ENCODE results near the gene STAT3.

The STAT3 gene

GRCh38 chr17:42388381-42389134 lies at the start of gene STAT3:
STAT3 (minus strand) TSS chr17:42388442; CDS start chr17:42348516, 39,926 bp downstream.
- Histone ChIP-seq H3K9ac (peak within 1 kb of the TSS; percentile 78), H4K20me1 (peaks cover 41% of the 10 kb centered on the region), H3K4me1 (peaks cover 23% of the 10 kb centered on the region), H3K27me3 (peaks cover 15% of the 10 kb centered on the region; the same call in 1 of the 2 replicates), H3K36me3 (no peaks in the 10 kb centered on the region), H3K27ac (peak within 1 kb of the TSS; percentile 70), H3K9me3 (no peaks in the 10 kb centered on the region), H3K4me2 (peak within 1 kb of the TSS; percentile 94), H3K4me3 (peak within 1 kb of the TSS; percentile 84)
- TF ChIP-seq Cebpa-rat (IDR thresholded peaks at IDR 0.05), result no peak

DNA sequence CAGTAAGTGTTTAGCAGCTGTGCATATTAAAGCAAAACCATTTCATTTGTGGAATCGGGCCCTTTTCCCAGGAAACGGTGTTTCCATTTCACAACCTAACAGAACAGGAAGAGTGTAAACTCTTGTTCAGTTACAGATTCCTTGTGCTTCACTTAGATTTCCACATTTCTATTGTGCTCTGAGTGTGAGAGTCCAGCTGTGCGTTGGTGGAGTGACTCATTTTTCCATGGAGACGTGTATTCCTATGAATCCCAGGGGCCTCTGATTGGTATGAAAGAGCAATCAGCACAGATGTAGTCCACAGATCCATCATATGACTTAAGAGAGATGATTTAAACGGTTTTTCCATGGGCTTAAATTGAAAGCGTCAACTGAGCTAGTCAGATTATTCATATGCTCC lies 48.1 kb upstream of the STAT3 start:
- Histone ChIP-seq H3K27me3 (no peaks in the 10 kb centered on the region), H4K20me1 (no peaks in the 10 kb centered on the region), H3K36me3 (no peaks in the 10 kb centered on the region), H3K9ac (no peak overlapping the region), H3K4me1 (peaks cover 7% of the 10 kb centered on the region), H3K27ac (no peak overlapping the region), H3K4me3 (no peak overlapping the region), H3K9me3 (no peaks in the 10 kb centered on the region), H3K4me2 (no peak overlapping the region)
- TF ChIP-seq Cebpa-rat (IDR thresholded peaks at IDR 0.05), result no peak

DNA sequence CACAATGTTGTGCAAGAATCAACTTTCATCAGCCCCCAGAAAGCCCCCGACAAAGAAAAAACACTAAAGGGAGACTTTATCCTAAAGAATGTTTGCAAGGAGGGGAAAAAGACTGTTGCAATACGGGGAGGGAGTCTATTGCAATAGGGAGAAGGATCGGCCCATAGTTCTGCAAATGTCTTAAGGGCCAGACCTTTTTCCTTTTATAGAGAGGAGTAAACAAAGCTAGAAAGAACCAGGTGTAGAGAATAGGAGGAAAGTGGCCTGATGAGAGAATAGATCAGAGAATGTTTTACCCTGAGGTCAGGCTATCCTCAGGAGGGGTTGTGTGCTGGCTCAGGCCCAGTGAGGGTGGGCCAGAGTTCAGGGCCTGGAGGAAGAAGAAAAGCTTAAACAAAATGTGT lies 43.5 kb upstream of the STAT3 start:
- H4K20me1 ChIP-seq, result no peaks in the 10 kb centered on the region
- TF ChIP-seq Cebpa-rat (IDR thresholded peaks at IDR 0.05), result no peak
- H3K36me3 ChIP-seq, result no peaks in the 10 kb centered on the region
- no peaks in the 10 kb centered on the region for H3K9me3 ChIP-seq
- no peak overlapping the region for H3K4me2 ChIP-seq
- no peaks in the 10 kb centered on the region for H3K27me3 ChIP-seq
- no peak overlapping the region for H3K4me3 ChIP-seq
- peaks cover 10% of the 10 kb centered on the region; the same call in 1 of the 2 replicates for H3K4me1 ChIP-seq
- H3K9ac ChIP-seq, result no peak overlapping the region
- H3K27ac ChIP-seq, result no peak overlapping the region

- no peaks in the 10 kb centered on the region for H4K20me1 ChIP-seq
- TF ChIP-seq Cebpa-rat (IDR thresholded peaks at IDR 0.05), result no peak
- no peak overlapping the region for H3K27ac ChIP-seq
These were observed 41.6 kb upstream of the STAT3 start for GRCh38 chr17:42429726-42430447.

DNA sequence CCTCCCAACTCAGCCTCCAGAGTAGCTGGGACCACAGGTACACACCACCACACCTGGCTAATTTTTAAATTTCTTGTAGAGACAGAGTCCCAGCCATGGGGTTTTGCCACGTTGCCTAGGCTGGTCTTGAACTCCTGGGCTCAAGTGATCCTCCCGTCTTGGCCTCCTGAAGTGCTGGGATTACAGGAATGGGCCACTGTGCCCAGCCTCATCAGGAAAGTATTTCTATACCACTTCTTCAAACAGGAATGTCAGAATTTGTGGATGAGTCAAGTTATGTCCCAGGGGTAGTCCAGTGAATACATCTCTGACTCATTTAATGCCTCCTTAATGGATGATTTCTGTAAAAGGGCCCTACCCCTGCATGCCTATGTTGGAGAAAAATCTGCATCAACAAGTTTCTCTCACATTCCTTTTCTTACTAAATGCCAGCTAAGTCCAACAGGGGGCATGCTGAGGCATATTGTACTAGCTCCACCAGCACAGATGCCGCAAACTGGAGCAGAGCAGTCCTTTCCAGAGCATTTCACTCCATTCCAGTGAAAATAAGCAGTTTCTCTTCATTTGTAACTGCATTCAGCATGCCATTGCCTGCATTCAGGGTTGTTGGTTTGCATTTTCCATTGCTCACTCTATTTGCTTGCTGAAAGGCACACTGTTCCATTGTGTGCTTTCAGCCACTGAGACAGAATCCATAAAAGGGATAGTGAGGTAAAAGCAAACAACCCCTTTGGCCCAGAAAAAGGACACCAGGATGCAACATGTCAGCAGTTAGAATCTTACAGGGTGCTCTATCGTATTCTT lies 40.1 kb upstream of the STAT3 start:
- no peaks in the 10 kb centered on the region for H3K9me3 ChIP-seq
- H3K27me3 ChIP-seq, result peaks cover 26% of the 10 kb centered on the region
- H3K4me2 ChIP-seq, result no peak overlapping the region
- no peak for TF ChIP-seq Cebpa-rat (IDR thresholded peaks at IDR 0.05)
- no peaks in the 10 kb centered on the region for H3K36me3 ChIP-seq
- H3K4me3 ChIP-seq, result no peak overlapping the region
- no peak overlapping the region for H3K27ac ChIP-seq
- no peak overlapping the region for H3K9ac ChIP-seq
- peaks cover under 1% of the 10 kb centered on the region; the same call in 1 of the 2 replicates for H4K20me1 ChIP-seq
- H3K4me1 ChIP-seq, result peaks cover 10% of the 10 kb centered on the region; the same call in 1 of the 2 replicates

More at GRCh38 chr17:42429726-42430447, 41.6 kb upstream of the STAT3 start:
- Histone ChIP-seq H3K27me3 (peaks cover 11% of the 10 kb centered on the region), H3K4me3 (no peak overlapping the region), H3K36me3 (no peaks in the 10 kb centered on the region), H3K9ac (no peak overlapping the region), H3K9me3 (no peaks in the 10 kb centered on the region), H3K4me2 (peak overlapping the region; percentile 10; the same call in 1 of the 2 replicates), H3K4me1 (peaks cover 10% of the 10 kb centered on the region; the same call in 1 of the 2 replicates)

GRCh38 chr17:42424991-42425610 lies 36.9 kb upstream of the STAT3 start:
- H3K27ac ChIP-seq, result no peak overlapping the region
- no peaks in the 10 kb centered on the region for H3K36me3 ChIP-seq
- no peaks in the 10 kb centered on the region for H3K9me3 ChIP-seq
- H3K4me1 ChIP-seq, result 0 out of 2 replicates have a peak, but pooled peaks cover 3% of the 10 kb centered on the region
- H3K4me3 ChIP-seq, result no peak overlapping the region
- peaks cover 59% of the 10 kb centered on the region for H3K27me3 ChIP-seq
- peaks cover 17% of the 10 kb centered on the region; the same call in 1 of the 2 replicates for H4K20me1 ChIP-seq
- no peak overlapping the region for H3K9ac ChIP-seq
- H3K4me2 ChIP-seq, result no peak overlapping the region
- no peak for TF ChIP-seq Cebpa-rat (IDR thresholded peaks at IDR 0.05)

DNA sequence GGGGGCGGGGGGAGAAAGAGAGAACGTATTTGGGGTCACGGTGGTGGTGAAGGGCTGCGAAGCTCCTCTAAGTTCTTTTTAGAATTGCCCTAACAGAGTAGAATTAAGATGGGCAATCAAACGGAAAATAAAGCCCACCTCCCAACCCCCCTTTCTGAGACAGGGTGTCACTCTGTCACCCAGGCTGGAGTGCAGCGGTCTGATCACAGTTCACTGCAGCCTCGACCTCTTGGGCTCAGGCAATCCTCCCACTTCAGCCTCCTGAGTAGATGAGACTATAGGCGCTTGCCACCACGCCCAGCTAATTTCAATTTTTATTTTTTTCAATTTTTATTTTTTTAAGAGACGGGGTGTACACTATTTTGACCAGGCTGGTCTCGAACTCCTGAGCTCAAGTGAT lies 35.5 kb upstream of the STAT3 start:
- Histone ChIP-seq H3K9ac (no peak overlapping the region), H4K20me1 (peaks cover 17% of the 10 kb centered on the region; the same call in 1 of the 2 replicates), H3K4me1 (no peaks in the 10 kb centered on the region), H3K27ac (no peak overlapping the region), H3K4me2 (no peak overlapping the region), H3K9me3 (no peaks in the 10 kb centered on the region), H3K27me3 (peaks cover 72% of the 10 kb centered on the region), H3K36me3 (no peaks in the 10 kb centered on the region), H3K4me3 (no peak overlapping the region)
- no peak for TF ChIP-seq Cebpa-rat (IDR thresholded peaks at IDR 0.05)

- Histone ChIP-seq H3K4me3 (no peak within 1 kb of the TSS), H3K4me1 (no peaks in the 10 kb centered on the region), H3K9me3 (no peaks in the 10 kb centered on the region), H4K20me1 (peaks cover 17% of the 10 kb centered on the region; the same call in 1 of the 2 replicates), H3K27me3 (peaks cover 72% of the 10 kb centered on the region), H3K27ac (no peak within 1 kb of the TSS), H3K36me3 (no peaks in the 10 kb centered on the region), H3K9ac (no peak within 1 kb of the TSS), H3K4me2 (no peak within 1 kb of the TSS)
- TF ChIP-seq Cebpa-rat (IDR thresholded peaks at IDR 0.05), result no peak
These were observed 34.9 kb upstream of the STAT3 start, which contains the start of gene CAVIN1 for GRCh38 chr17:42422958-42423712. CAVIN1 (minus strand) TSS chr17:42423256; CDS start chr17:42423097, 159 bp downstream.

Measured in BLaER1 (cell line).